Sigmoid colon (tissue), 7 donors: ENCODE measurements around the gene CDC14A. TPM values are rescaled to one million over a fixed set of nuclear protein-coding genes. Genes with fewer than 3 reads are reported as not detected.

Experiments used
- DNase-seq: peaks from one replicate; pipeline ENCODE4 v3.0.0-alpha.2; 2019
- H3K27ac ChIP-seq, 4 donors: fragments of 200-600 bp; sonication (generic); one replicate each; pipeline ENCODE4 v1.5.1; 2016 to 2019; ENCODE audit warnings: mild to moderate bottlenecking in 1 of 4
- H3K27me3 ChIP-seq, 3 donors: fragments of 200-600 bp; sonication (generic); one replicate each; pipeline ENCODE4 v1.5.1; 2019; ENCODE audit warnings: mild to moderate bottlenecking in 1 of 3
- H3K36me3 ChIP-seq, 4 donors: fragments of 200-600 bp; sonication (generic); one replicate each; pipeline ENCODE4 v1.5.1; 2016 to 2019
- H3K4me1 ChIP-seq, 4 donors: fragments of 200-600 bp; sonication (generic); one replicate each; pipeline ENCODE4 v1.5.1; 2017 to 2019
- H3K4me3 ChIP-seq, 4 donors: fragments of 200-600 bp; sonication (generic); one replicate each; pipeline ENCODE4 v1.5.1; 2017 to 2019; ENCODE audit warnings: mild to moderate bottlenecking in 2 of 4, moderate library complexity in 1 of 4
- H3K9me3 ChIP-seq, 4 donors: fragments of 200-600 bp in 3 of 4; sonication (generic) in 3 of 4; one replicate each; pipeline versions ENCODE4 v1.5.1 to v1.6.1; 2013 to 2019
- EP300 ChIP-seq, 4 donors: sonication (generic); formaldehyde crosslinking; IDR thresholded peaks; one replicate each; pipeline ENCODE4 v1.6.1; 2017; ENCODE audit warnings: antibody characterized with exemption in 4 of 4
- POLR2A ChIP-seq, 2 donors: fragments of 450-650 bp; IDR thresholded peaks; one replicate each; pipeline ENCODE4 v1.6.1; 2016; ENCODE audit warnings: antibody characterized with exemption in 2 of 2, mild to moderate bottlenecking in 2 of 2, moderate library complexity in 2 of 2
- POLR2AphosphoS5 ChIP-seq, 4 donors: sonication (generic); formaldehyde crosslinking; IDR thresholded peaks; one replicate each; pipeline ENCODE4 v1.6.1; 2017; ENCODE audit warnings: antibody characterized with exemption in 4 of 4
- WGBS, 2 donors: extraction: QIAGEN DNeasy Blood & Tissue Kit; methylation state at CpG; one replicate each; pipeline ENCODE4 v1.1.7; 2013; 5-methylcytosine and 5-hydroxymethylcytosine counted together
- intact Hi-C: fragments of 100-400 bp; cut with DNase I; formaldehyde crosslinking; loops from one replicate; pipeline ENCODE4 v1.15.1; 2023
- polyA plus RNA-seq, 3 donors: library from polyadenylated mRNA; stranded (reverse); fragments of 200-250 nt; gene quantifications; one replicate each; pipeline ENCODE4 v1.2.3, GENCODE V29; 2013
- total RNA-seq, 4 donors: library from RNA; depleted of rRNA; stranded (reverse); fragments of >200 nt; gene quantifications; one replicate each; pipeline ENCODE4 v1.1.0, GENCODE V29; 2016
- TF ChIP-seq, protein P1 (sequence below), 4 experiments: fragments of 450-650 bp in 3 of 4; fragments of 200-600 bp in 1 of 4; IDR thresholded peaks; one replicate each; pipeline ENCODE4 v1.5.1; 2016 to 2019; ENCODE audit warnings: antibody characterized with exemption in 4 of 4, mild to moderate bottlenecking in 3 of 4, moderate library complexity in 2 of 4
- donor health status: healthy with polysubstance abuse.
- donor health status: Bipolar disorder and iron deficiency.
- donor health status: healthy.

CDC14A gene
- total and polyA plus RNA-seq, 7 donors, result 4.6 to 22.7 (median 11.8) TPM

DNA sequence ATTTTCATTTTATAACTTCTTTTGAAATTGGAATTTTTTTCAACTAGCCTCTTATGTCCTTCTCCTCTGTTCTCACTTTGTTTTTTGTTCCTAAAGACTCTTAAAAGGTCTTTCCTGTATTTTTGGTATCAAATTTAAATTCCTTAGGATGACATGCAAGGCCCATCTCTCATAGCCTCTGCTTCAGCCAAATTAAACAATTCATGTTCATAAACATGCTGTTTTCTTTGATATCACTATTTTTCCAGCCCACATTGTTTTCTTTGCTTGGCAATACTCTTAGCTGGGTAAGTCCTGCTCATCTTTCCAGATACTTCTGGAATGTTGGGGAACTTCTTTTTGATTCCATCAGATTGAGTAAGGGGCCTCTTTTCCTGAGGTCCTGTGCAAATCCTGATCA is 129.9 kb downstream of the CDC14A start:
- no peak overlapping the region for H3K4me3 ChIP-seq
- no peak for DNase-seq
- no peak overlapping the region for H3K27ac ChIP-seq
- H3K9me3 ChIP-seq, result no peaks in the 10 kb centered on the region
- no peaks in the 10 kb centered on the region for H3K27me3 ChIP-seq
- TF ChIP-seq, protein P1, sequence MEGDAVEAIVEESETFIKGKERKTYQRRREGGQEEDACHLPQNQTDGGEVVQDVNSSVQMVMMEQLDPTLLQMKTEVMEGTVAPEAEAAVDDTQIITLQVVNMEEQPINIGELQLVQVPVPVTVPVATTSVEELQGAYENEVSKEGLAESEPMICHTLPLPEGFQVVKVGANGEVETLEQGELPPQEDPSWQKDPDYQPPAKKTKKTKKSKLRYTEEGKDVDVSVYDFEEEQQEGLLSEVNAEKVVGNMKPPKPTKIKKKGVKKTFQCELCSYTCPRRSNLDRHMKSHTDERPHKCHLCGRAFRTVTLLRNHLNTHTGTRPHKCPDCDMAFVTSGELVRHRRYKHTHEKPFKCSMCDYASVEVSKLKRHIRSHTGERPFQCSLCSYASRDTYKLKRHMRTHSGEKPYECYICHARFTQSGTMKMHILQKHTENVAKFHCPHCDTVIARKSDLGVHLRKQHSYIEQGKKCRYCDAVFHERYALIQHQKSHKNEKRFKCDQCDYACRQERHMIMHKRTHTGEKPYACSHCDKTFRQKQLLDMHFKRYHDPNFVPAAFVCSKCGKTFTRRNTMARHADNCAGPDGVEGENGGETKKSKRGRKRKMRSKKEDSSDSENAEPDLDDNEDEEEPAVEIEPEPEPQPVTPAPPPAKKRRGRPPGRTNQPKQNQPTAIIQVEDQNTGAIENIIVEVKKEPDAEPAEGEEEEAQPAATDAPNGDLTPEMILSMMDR (IDR thresholded peaks at IDR 0.05), result no peak
- no peak for TF ChIP-seq EP300 (IDR thresholded peaks at IDR 0.05)
- TF ChIP-seq POLR2A (IDR thresholded peaks at IDR 0.05), result no peak
- TF ChIP-seq POLR2AphosphoS5 (IDR thresholded peaks at IDR 0.05), result no peak
- intact Hi-C loops, result no loop called here
- no peaks in the 10 kb centered on the region for H3K4me1 ChIP-seq
- H3K36me3 ChIP-seq, result peaks cover 0 to 15% (median 0%) of the 10 kb centered on the region in 4 donors

DNA sequence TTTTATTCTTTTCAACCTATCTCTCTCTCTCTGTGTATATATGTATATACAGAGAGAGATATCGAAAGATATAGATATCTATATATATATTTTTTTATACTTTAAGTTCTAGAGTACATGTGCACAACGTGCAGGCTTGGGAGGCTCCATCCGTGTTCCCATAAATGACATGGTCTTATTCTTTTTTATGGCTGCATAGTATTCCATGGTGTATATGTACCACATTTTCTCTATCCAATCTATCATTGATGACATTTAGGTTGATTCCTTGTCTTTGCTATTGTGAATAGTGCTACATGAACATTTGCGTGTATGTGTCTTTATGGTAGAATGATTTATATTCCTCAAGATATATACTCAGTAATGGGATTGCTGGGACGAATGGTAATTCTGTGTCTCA is 130.4 kb downstream of the CDC14A start:
- Histone ChIP-seq H3K9me3 (no peaks in the 10 kb centered on the region), H3K36me3 (peaks cover 0 to 15% (median 0%) of the 10 kb centered on the region in 4 donors), H3K27ac (no peak overlapping the region), H3K27me3 (no peaks in the 10 kb centered on the region), H3K4me3 (no peak overlapping the region), H3K4me1 (no peaks in the 10 kb centered on the region)
- 97 to 98% methylated on average over 5 of the region's 5 CpGs for WGBS, 2 donors
- DNase-seq, result no peak
- TF ChIP-seq POLR2AphosphoS5 (IDR thresholded peaks at IDR 0.05), result no peak
- TF ChIP-seq, protein P1 (IDR thresholded peaks at IDR 0.05), result no peak
- TF ChIP-seq EP300 (IDR thresholded peaks at IDR 0.05), result no peak
- TF ChIP-seq POLR2A (IDR thresholded peaks at IDR 0.05), result no peak
- intact Hi-C loops, result no loop called here

DNA sequence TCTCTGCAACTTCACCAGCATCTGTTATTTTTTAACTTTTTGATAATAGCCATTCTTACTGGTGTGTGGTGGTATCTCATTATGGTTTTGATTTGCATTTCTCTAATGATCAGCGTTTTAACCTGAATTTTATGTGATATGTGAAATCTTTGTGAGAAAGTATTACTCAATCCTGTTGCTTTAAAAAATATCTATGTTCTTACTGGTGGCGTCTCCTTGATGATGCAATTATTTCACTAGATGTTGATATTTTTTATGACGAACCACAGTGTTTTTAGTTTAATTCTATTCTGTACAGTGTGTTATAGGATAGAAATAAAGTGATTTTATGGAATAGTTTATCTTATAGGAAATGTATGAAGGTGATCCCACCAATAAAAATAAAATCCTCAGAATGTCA is 130.9 kb downstream of the CDC14A start:
- peaks cover 0 to 15% (median 0%) of the 10 kb centered on the region in 4 donors for H3K36me3 ChIP-seq
- TF ChIP-seq POLR2AphosphoS5 (IDR thresholded peaks at IDR 0.05), result no peak
- TF ChIP-seq POLR2A (IDR thresholded peaks at IDR 0.05), result no peak
- TF ChIP-seq EP300 (IDR thresholded peaks at IDR 0.05), result no peak
- TF ChIP-seq, protein P1 (IDR thresholded peaks at IDR 0.05), result no peak
- H3K27ac ChIP-seq, result no peak overlapping the region
- no peak overlapping the region for H3K4me3 ChIP-seq
- 91 to 93% methylated on average over 3 of the region's 3 CpGs for WGBS, 2 donors
- intact Hi-C loops, result no loop called here
- no peaks in the 10 kb centered on the region for H3K4me1 ChIP-seq
- no peaks in the 10 kb centered on the region for H3K9me3 ChIP-seq
- no peaks in the 10 kb centered on the region for H3K27me3 ChIP-seq
- no peak for DNase-seq

DNA sequence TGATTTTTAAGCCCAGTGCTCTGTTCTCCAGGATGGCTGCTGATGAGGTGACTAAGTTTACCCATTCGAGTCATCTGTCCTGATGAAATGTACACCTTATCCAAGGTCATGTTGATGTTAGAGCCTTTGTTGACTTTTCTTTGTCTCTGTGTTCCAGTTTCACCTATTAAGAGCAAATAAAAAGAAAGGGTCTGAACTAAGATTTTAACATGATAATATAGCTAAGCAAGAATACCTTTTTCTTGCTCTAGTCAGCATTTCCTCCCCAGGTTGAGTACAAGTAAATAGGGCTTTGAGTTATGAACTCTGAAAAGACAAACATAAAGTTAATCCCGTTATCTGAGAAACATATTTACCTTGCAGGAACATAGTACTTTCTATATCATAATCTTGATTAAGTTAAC is 133.6 kb downstream of the CDC14A start:
- DNase-seq, result no peak
- peaks cover 0 to 15% (median 0%) of the 10 kb centered on the region in 4 donors for H3K36me3 ChIP-seq
- 45 to 81% methylated on average over 2 of the region's 2 CpGs for WGBS, 2 donors
- H3K4me1 ChIP-seq, result no peaks in the 10 kb centered on the region
- H3K9me3 ChIP-seq, result no peaks in the 10 kb centered on the region
- H3K4me3 ChIP-seq, result no peak overlapping the region
- no peak overlapping the region for H3K27ac ChIP-seq
- H3K27me3 ChIP-seq, result no peaks in the 10 kb centered on the region
- intact Hi-C loops, result no loop called here
- TF ChIP-seq EP300 (IDR thresholded peaks at IDR 0.05), result no peak
- TF ChIP-seq, protein P1 (IDR thresholded peaks at IDR 0.05), result no peak
- no peak for TF ChIP-seq POLR2AphosphoS5 (IDR thresholded peaks at IDR 0.05)
- no peak for TF ChIP-seq POLR2A (IDR thresholded peaks at IDR 0.05)

DNA sequence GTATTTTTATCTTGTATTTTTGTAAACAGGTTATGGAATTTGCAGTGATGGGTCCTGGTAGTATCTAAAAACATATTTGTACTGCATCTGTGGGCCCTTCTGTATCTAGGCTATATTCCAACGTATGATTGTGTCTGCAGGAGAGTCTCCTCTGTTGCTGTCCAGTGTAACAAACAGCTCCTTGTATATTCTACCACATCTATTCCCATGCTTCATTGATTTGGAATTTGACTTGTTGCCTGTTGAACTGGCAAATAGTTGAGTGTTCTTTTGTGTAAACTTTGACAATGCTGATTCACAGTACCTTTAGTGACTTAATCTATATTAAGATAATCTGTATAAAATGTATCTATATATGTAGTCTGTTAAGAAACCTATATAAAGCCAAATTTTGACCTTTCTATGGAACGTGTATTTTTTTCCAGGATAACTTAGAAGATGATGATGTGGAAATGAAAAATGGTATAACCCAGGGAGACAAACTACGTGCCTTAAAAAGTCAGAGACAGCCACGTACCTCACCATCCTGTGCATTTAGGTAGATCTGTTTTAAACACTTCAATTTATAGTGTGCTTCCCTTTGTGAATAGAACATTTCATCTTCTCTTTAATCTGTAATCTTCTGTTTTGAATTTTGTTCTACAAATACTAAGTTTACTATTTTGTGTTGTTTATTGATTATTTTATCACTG is 142.2 kb downstream of the CDC14A start:
- intact Hi-C loops, result no loop called here
- Histone ChIP-seq H3K4me3 (no peak overlapping the region), H3K4me1 (no peaks in the 10 kb centered on the region), H3K27ac (no peak overlapping the region), H3K27me3 (no peaks in the 10 kb centered on the region), H3K9me3 (no peaks in the 10 kb centered on the region), H3K36me3 (peaks cover 0 to 36% (median 14%) of the 10 kb centered on the region in 4 donors)
- no peak for DNase-seq
- 94 to 96% methylated on average over 4 of the region's 4 CpGs for whole genome bisulfite sequencing, 2 donors
- TF ChIP-seq, protein P1 (IDR thresholded peaks at IDR 0.05), result no peak
- TF ChIP-seq POLR2A (IDR thresholded peaks at IDR 0.05) (no peak), EP300 (IDR thresholded peaks at IDR 0.05) (no peak), POLR2AphosphoS5 (IDR thresholded peaks at IDR 0.05) (no peak)
